NCI-H526 (cell line): ENCODE data around the gene HAP1.

Experiments used
- DNase-seq, 2 experiments: peaks; one replicate each; lab custom pipeline; 2025; lab: John Stamatoyannopoulos, UW

Gene HAP1

GRCh38 chr17:41763327-41763726 is 28.9 kb upstream of the HAP1 start:
- no peak for DNase-seq

GRCh38 chr17:41762841-41763240 is 28.4 kb upstream of the HAP1 start:
- DNase-seq, result no peak

GRCh38 chr17:41762391-41762790 is 27.9 kb upstream of the HAP1 start:
- no peak for DNase-seq

- DNase-seq, result no peak
These were observed 26.4 kb upstream of the HAP1 start for GRCh38 chr17:41760878-41761277.

GRCh38 chr17:41758601-41759000 is 24.2 kb upstream of the HAP1 start:
- no peak for DNase-seq

- DNase-seq, result no peak
These were observed 19.6 kb upstream of the HAP1 start for GRCh38 chr17:41754066-41754465.

GRCh38 chr17:41751288-41751687 is 16.8 kb upstream of the HAP1 start:
- no peak for DNase-seq

GRCh38 chr17:41750862-41751261 is 16.4 kb upstream of the HAP1 start:
- DNase-seq, result no peak

GRCh38 chr17:41748275-41748674 is 13.8 kb upstream of the HAP1 start:
- no peak for DNase-seq

GRCh38 chr17:41741709-41742108 is 7.3 kb upstream of the HAP1 start:
- DNase-seq, result no peak

GRCh38 chr17:41740506-41740905 is 6.1 kb upstream of the HAP1 start:
- DNase-seq, result no peak

GRCh38 chr17:41739661-41740352 is 5.4 kb upstream of the HAP1 start:
- peak in 1 of 2 experiments; percentile 41 for DNase-seq

GRCh38 chr17:41738801-41739112 is 4.3 kb upstream of the HAP1 start:
- no peak for DNase-seq

- peak; percentile 59 to 90 for DNase-seq
These were observed 3.8 kb upstream of the HAP1 start for GRCh38 chr17:41738077-41738800.

GRCh38 chr17:41737680-41738023 is 3.2 kb upstream of the HAP1 start:
- no peak for DNase-seq

- no peak for DNase-seq
These were observed 2.7 kb upstream of the HAP1 start for GRCh38 chr17:41736983-41737679.

GRCh38 chr17:41735744-41736143 is 1.3 kb upstream of the HAP1 start:
- no peak for DNase-seq

- no peak for DNase-seq
These were observed 488 bp upstream of the HAP1 start for GRCh38 chr17:41734949-41735313.

GRCh38 chr17:41733348-41734138 is 900 bp downstream of the HAP1 start:
- peak in 1 of 2 experiments; percentile 47 for DNase-seq

- no peak for DNase-seq
These were observed 2.6 kb downstream of the HAP1 start for GRCh38 chr17:41731836-41732235.

- no peak for DNase-seq
These were observed 4.0 kb downstream of the HAP1 start for GRCh38 chr17:41730479-41730878.

GRCh38 chr17:41728056-41728455 is 6.4 kb downstream of the HAP1 start:
- DNase-seq, result no peak

- DNase-seq, result peak; percentile 28 to 55
These were observed 9.3 kb downstream of the HAP1 start for GRCh38 chr17:41725134-41725533.
